Neural crest cell (in vitro differentiated cells): Measurements from ENCODE around the gene SPG7. TPM values are rescaled to one million over a fixed set of nuclear protein-coding genes. Genes with fewer than 3 reads are reported as not detected.
"Not testable (repeated sequence)": the region's sequence is repeated elsewhere in the genome, so short reads cannot be mapped to it uniquely, and the experiment has no call there.

Experiments
- DNase-seq: peaks from one replicate; pipeline ENCODE4 v3.0.0; 2021; ENCODE audit warnings: low read depth, mixed read lengths, low spot score
- H3K27ac Mint-ChIP-seq: one replicate; pipeline ENCODE4 v1.8.0; 2021; ENCODE audit warnings: mild to moderate bottlenecking, mixed read lengths; ENCODE audit not compliant: unreplicated experiment
- H3K27me3 Mint-ChIP-seq: 2 replicates; pipeline ENCODE4 v1.8.0; 2021; ENCODE audit warnings: low read depth, mild to moderate bottlenecking, mixed read lengths
- H3K36me3 Mint-ChIP-seq: 2 replicates; pipeline ENCODE4 v1.8.0; 2021; ENCODE audit warnings: low read depth, mild to moderate bottlenecking, mixed read lengths
- H3K4me1 Mint-ChIP-seq: 2 replicates; pipeline ENCODE4 v1.8.0; 2021; ENCODE audit warnings: mixed read lengths
- H3K4me3 Mint-ChIP-seq: one replicate; pipeline ENCODE4 v1.8.0; 2021; ENCODE audit warnings: mild to moderate bottlenecking, mixed read lengths
- H3K9me3 Mint-ChIP-seq: 2 replicates; pipeline ENCODE4 v1.8.0; 2021; ENCODE audit warnings: mixed read lengths
- CTCF ChIP-seq: fragments of 200-600 bp; sonication (generic); conservative IDR thresholded peaks from 2 replicates; pipeline ENCODE4 v1.5.0; 2021; ENCODE audit warnings: antibody characterized with exemption, mild to moderate bottlenecking
- total RNA-seq: library from RNA; stranded (reverse); gene quantifications from 2 replicates; pipeline ENCODE4 v1.2.1, GENCODE V29; 2021

SPG7 gene
- total RNA-seq, 1 donor from 2014 or later = 137 TPM

GRCh38 chr16:89567656-89568594, 59.7 kb downstream of the SPG7 start:
- DNase-seq = no peak

GRCh38 chr16:89569506-89570341, 61.5 kb downstream of the SPG7 start:
- no peak for TF ChIP-seq CTCF
- no peak for DNase-seq
- no peaks in the 10 kb centered on the region for H3K9me3 Mint-ChIP-seq
- H3K4me3 Mint-ChIP-seq = peak overlapping the region; percentile 64
- peaks cover 21% of the 10 kb centered on the region for H3K4me1 Mint-ChIP-seq
- peaks cover 3% of the 10 kb centered on the region for H3K36me3 Mint-ChIP-seq
- H3K27me3 Mint-ChIP-seq = peaks cover 37% of the 10 kb centered on the region
- H3K27ac Mint-ChIP-seq = no peak overlapping the region

More at GRCh38 chr16:89567656-89568594, 59.7 kb downstream of the SPG7 start:
- H3K27me3 Mint-ChIP-seq = peaks cover 27% of the 10 kb centered on the region
- H3K4me1 Mint-ChIP-seq = peaks cover 34% of the 10 kb centered on the region
- peaks cover 14% of the 10 kb centered on the region for H3K36me3 Mint-ChIP-seq
- no peak overlapping the region for H3K27ac Mint-ChIP-seq
- TF ChIP-seq CTCF = no peak
- H3K9me3 Mint-ChIP-seq = no peaks in the 10 kb centered on the region
- peak overlapping the region; percentile 54 for H3K4me3 Mint-ChIP-seq

GRCh38 chr16:89570342-89570923, 62.2 kb downstream of the SPG7 start:
- Mint-ChIP-seq H3K4me3 (peak overlapping the region; percentile 23), H3K36me3 (no peaks in the 10 kb centered on the region), H3K4me1 (peaks cover 14% of the 10 kb centered on the region), H3K27ac (no peak overlapping the region), H3K27me3 (peaks cover 42% of the 10 kb centered on the region), H3K9me3 (no peaks in the 10 kb centered on the region)
- no peak for TF ChIP-seq CTCF
- DNase-seq = no peak

- not testable (repeated sequence) for H3K4me1 Mint-ChIP-seq, DNase-seq, H3K27ac Mint-ChIP-seq, H3K36me3 Mint-ChIP-seq, H3K9me3 Mint-ChIP-seq, H3K4me3 Mint-ChIP-seq
- peaks cover 38% of the 10 kb centered on the region for H3K27me3 Mint-ChIP-seq
Observed at GRCh38 chr16:89570983-89571598, 62.9 kb downstream of the SPG7 start.

- DNase-seq = no peak
- Mint-ChIP-seq H3K4me1 (peaks cover 3% of the 10 kb centered on the region), H3K9me3 (no peaks in the 10 kb centered on the region), H3K36me3 (no peaks in the 10 kb centered on the region), H3K27ac (no peak overlapping the region), H3K4me3 (peak overlapping the region; percentile 15), H3K27me3 (peaks cover 34% of the 10 kb centered on the region)
- TF ChIP-seq CTCF = no peak
Observed at GRCh38 chr16:89571636-89572035, 63.4 kb downstream of the SPG7 start.
